NCI-H2227 (cell line): Measurements from ENCODE around the gene FAM9B.
A peak's percentile ranks its signal among the peaks of the same experiment; 100 is the strongest.
"Not testable (repeated sequence)": the region's sequence is repeated elsewhere in the genome, so short reads cannot be mapped to it uniquely, and the experiment has no call there.

Source experiments
- DNase-seq: peaks from one replicate; lab custom pipeline; 2025; ENCODE audit not compliant: unreplicated experiment; lab: John Stamatoyannopoulos, UW

The FAM9B gene

DNA sequence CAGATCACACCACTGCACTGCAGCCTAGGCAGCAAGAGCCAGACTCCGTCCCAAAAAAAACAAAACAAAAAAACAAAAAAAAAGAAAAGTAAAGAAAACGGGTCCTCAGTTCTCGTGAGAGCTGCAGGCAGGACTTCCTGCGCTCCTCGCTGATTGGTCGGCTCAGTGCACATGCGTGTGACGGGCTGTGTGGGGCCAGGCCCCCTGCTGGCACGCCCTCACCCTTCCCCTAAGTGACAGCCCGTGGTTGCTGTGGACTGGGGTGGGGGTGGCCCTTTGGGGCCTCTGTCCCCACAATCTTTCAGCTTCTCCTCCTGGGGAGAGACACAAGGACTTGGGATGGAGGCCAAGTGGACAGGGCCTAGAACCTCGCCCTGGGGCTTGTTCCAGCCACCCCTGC lies at the start of gene FAM9B:
Gene FAM9B, minus strand, starts transcription at position 139 of the 400 bp plus-strand sequence. CDS start 1,141 bp downstream, outside the sequence.
- DNase-seq, result no peak

DNA sequence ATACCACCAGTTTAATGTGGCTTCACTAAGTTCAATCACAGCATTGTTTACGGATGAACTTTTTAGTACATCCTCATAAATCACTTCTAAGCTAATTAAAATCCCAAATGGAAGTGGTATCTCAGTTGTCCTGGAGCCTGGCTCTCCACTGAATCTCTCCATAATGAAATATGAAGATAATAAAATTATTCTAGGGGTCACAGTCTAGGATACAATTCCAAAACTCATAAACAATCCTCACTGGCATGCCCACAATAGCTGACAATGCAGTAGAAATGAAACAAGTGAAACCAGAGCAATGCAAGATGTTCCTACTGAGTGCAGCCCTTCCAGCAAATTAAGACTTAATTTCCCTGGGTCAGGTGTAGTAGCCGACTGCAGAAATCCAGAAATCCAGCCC lies 47.3 kb upstream of the FAM9B start:
- DNase-seq, result no peak

DNA sequence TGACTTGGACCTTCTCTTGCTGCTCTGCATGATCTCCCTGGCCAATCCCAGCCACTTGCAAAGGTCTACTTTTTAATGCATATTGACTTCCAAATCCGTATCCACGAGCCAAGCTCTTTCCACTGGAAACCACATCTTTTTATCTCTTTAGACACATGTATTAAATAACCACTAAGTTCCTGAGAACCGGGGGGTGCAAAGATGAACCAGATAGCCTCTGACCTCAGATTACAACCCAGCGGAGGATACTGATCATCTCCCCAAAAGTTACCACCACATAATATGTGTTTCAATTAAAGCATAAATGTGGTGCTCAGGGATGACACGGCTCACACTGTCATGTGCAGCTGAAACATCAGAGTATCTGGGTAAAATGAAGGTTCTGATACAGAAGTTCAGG lies 40.4 kb upstream of the FAM9B start:
- no peak for DNase-seq

DNA sequence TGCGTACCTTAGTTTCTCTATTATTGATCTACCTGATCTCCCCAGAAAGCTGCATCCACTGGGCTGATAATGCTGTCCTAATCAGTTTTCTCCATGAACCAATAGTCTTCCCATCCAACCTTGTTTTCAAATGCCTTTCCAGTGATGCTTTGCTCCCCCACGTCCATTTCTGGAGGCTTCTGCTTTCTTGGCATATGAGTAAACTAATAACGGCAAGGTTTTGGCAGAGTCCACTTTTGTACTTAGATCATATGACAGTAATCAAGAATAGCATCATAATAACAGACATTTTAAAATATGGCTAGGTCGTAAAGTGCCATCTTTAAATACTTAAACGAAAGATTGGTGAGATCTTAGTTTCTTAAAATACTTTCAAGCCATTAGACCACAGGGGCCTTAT lies 38.4 kb upstream of the FAM9B start:
- no peak for DNase-seq

DNA sequence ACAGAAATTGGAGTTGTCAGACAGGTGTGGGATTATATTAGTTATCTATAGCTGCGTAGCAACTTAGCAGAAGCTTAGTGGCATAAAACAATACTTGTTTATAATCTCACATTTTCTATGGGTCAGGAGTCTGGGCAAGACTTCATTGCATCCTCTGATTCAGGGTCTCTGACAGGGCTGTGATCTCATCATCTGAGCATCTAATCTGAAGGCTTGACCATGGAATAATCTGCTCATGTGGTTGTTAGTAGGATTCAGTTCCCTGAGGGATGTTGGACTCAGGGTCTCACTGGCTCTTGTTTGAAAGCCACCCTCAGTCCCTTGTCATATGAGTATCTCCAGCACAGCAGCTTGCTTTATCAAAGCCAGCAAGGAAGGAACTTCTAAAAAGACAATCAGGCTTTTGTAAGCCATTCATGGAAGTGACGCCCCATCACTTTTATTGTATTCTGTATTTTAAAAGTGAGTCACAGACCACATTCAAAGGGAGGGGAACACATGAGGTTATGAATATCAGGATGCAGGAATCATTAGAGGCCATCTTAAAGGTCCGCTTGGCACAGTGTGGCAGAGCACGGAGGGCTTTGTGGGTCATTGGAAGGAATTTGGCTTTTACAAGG lies 37.2 kb upstream of the FAM9B start:
- DNase-seq, result no peak

DNA sequence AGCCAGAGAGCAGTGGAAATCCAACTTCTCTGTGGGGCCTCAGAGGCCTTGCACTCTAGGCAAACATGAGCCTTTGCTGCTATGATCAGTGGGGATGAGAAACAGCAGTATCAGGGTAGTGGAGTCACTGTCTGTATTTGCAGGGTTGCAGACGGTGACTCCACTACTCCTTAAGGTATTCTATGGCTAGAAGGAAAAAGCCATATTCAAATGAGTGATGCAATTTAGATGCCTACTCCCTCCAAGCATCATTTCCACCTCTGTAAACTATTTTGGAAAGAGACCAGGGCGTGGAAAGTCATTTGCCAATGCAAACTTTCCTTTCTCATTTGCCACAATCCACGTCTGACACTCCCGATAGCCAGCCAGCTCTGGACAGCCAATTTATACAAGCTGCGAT lies 35.6 kb upstream of the FAM9B start:
- DNase-seq, result no peak

DNA sequence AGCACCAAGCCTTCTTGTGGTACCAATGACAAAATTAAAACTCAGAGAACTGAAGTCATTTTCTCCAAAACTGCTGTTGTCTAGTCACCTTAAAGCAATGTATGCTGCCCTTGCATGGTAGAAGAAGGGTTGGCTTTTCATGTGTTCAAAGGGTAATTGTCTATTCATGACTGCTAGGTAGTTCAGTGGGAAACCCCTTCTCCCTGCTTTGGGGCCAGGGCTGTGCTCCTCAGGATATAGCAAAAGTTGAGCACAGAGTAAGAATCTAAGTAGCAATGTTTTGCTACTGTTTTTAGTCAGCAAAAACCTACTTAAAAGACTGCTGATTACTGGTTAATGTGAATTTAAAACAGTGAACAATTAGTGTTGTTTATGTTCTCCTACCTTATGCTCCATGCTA lies 30.8 kb upstream of the FAM9B start:
- no peak for DNase-seq

DNA sequence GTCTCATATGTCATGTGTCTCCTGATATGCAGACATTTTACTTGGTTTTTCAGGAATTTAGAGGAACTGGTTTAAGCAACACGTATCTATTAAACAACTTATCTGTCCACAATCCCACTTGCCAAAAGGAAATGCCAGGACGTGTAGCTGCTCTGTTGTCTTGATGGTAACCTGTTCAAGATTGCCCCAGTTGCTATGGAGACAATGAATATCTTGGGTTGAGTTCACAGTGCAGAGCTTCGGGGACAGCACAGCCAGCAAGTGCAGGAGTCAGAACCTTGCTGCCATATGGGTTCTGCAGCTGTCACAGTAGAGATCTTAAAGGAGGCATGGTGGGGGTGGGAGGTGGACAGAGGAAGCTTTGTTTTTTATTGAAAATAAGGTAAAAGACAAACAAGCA lies 28.7 kb upstream of the FAM9B start:
- peak; percentile 41 for DNase-seq

DNA sequence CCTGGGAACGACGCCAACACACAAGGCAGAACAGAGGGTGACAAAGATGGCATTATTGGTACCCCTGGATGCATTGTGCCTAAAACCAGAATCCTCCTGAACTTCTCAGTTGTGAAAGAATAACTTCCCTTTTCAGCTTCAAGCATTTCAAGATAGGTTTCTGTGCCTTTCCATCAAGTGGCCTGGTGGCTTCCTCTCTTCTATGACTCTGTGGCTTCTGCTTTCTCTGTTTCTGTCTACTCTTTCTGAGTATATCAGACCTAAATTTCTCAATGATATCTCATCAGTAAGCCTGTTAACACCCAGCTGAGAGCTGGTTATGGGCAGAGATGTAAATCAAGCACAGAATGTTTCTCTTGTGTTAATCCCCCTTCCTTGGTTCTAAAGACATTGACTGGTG lies 21.4 kb upstream of the FAM9B start:
- DNase-seq, result no peak

DNA sequence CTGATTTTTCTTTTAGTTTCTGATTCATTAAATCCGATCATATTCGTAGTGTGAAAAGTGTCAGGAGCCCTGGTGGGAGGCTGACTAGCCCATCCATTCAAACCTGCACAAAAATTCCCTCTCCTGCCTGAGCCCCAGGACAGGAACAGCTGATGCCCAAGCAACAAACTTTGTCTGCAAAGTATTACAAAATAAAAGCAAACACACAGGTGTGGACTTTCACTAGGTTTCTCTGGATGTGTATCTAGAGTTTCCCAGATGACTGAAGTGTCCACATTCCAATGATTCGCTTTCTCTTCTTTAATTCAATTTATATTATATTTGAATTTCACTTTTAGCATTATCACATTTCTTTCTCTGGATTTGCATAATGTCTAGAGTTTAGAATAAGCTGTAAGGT lies 18.2 kb upstream of the FAM9B start:
- no peak for DNase-seq

DNA sequence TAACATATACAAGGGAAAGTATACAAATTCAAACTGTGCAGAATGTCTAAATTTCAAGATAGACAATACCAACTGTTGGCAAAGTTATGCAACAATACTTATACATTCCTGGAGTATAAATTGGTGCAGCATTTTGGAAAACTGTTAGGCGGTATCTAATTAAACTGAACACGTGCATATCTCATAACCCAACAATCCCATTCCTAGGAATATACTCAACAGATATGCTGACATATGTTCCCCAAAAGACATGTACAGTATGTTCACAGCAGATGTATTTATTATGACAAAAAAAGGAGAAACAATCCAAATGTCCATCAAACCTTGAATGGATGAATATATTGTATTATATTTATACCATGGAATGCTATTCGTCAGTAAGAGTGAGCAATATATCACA lies 16.4 kb upstream of the FAM9B start:
- DNase-seq, result no peak

DNA sequence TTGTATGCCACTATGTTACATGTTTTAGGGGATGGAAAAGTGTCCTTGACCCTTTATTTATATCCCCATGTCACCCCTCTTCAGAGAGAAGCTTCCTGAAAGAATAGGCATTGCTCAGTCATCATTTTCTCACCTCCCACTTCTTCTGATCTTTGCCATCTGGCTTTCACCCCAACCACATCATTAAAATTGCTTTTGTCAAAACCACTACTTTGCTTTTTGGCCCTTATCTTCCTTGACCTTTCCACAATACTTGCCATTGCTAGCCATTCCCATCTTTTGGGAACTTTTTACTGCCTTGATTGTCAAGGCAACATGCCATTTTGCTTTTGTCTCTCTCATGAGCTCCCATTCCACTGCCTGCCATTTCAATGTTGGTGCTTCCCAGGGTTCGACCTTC lies 14.9 kb upstream of the FAM9B start:
- DNase-seq, result no peak

DNA sequence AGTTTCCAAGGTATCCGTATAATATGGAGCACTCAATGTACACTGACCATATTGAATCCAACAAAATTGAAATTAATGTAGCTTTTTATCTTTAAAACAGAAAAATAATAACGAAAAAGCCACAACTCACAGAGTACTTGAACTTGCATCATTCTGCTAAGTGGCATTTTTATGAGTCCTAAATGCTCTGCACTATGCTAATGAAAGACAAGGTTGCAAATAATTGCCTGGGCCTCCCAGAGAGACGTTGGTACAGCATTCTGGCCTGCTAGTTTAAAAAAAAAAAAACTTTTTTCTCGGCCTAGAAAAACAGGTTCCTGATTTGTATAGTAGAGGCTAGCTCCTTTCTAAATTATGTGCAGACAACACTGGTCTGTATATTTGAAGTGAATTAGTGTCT lies 4.3 kb upstream of the FAM9B start:
- no peak for DNase-seq

DNA sequence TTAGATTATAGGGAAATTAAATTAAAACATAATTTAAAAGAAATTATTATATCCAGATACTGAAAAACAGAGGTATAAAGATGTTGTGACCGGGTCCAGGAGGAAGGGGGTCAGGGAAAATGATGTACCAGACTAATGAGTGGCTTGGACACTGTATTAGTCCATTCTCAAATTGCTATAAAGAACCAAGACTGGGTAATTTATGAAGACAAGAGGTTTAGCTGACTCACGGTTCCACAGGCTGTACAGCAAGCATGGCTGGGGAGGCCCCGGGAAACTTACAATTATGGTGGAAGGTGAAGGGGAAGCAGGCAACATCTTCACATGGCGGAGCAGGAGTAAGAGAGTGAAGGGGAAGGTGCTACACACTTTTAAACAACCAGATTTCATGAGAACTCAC lies 3.4 kb upstream of the FAM9B start:
- peak; percentile 13 for DNase-seq

DNA sequence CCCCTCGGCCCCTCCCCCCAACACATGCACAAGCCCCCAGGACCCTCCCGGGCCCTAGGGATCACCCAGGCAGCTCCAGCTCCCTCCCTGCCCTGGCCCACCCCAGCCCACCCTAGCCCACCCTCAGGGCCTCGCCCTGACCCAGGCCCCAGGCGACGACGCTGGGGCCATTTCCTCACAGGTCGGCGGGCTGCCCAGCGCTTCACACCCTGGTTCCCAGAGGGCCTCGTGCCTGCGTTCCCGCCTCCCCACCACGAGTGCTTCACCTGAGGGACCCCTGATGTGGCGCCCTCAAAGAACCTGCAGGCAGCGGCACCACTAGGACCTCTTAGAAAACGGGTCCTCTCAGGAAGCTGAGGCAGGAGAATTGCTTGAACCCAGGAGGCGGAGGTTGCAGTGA lies 341 bp downstream of the FAM9B start:
- no peak for DNase-seq

DNA sequence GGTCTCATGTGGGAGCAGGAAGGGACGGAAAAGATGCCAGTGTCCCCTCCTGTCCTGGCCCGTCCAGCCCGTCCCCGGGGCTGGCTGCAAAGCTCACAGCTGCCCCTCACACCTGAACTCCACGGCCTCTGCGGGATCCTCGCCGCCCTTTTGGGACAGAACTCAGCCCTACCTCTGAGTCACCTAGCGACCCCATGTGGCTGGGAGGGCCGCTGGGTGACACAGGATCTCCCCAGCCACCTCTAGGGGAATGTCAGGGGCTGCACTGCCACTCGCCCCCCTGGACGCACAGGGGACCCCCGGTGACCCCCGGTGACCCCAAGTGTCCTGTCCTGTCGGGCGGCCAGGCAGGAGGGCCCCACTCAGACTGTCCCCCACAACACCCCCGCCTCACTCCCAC lies 748 bp downstream of the FAM9B start:
- DNase-seq, result no peak

DNA sequence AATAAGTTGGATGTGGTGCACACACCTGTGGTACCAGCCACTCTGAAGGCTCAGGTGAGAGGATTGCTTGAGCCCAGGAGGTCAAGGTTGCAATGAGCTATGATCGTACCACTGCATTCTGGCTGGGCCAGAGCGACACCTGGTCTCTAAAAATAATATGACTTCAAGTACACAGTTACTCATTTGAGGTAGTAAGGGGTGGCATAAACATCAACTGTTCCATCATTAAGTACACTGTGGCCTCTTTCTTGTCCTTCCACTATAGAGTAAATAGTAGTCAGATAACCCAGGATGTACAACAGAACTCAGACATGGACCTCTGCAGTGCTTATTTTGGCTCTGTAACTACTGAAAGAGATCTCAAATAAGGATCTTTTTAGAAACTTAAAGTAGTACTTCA lies 10.6 kb downstream of the FAM9B start:
- DNase-seq, result no peak

DNA sequence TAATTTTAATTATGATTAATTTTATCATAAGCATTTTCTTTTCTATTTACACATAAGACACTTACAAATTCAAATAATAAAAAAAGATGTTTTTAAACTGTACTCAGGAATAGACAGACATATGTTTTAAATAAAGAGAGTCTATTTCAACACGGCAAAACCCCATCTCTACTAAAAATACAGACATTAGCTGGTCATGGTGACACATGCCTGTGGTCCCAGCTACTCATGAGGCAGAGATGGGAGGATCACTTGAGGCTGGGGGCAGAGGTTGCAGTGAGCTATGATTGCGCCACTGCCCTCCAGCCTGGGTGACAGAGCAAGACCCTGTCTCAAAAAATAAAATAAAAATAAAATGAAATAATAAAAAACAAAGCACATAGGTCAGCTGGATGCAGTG lies 14.8 kb downstream of the FAM9B start:
- no peak for DNase-seq

DNA sequence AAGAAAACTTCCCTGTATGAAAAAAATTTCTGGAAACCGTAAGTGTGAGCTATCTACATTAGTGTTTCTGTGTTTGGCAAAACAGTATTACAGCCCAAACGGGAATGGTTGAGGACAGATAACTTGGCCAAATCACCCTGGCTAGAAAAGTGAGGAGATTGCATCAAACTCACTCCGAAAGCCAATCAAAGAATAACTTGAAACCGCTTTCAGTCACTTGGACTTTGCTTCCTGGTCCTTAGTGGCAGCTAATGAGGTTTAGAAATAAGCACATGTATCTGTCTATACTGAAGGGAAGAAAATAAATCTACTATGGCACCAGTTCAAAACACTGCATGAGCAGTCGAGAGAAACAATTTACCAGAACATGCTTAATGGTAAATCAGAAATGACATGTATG lies 15.6 kb downstream of the FAM9B start:
- DNase-seq, result not testable (repeated sequence)

DNA sequence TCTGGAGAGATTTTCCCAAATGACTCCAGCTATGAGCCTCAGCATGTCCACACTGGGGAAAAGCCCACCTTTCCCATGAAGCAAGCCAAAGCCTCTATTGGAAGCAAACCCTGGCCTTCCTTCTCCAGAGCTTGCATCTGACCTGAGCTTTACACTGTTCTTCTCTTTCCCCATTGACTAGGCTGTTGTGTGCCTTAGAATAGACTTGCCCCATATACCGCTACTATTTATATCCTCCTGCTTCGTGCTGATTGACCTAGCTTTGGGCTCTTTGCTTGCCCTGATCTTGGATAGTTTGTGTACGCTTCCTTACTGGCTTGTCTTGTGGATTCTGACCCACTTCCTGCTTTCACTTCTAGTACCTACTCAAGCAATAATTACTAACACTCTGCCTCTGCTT lies 30.9 kb downstream of the FAM9B start:
- no peak for DNase-seq

DNA sequence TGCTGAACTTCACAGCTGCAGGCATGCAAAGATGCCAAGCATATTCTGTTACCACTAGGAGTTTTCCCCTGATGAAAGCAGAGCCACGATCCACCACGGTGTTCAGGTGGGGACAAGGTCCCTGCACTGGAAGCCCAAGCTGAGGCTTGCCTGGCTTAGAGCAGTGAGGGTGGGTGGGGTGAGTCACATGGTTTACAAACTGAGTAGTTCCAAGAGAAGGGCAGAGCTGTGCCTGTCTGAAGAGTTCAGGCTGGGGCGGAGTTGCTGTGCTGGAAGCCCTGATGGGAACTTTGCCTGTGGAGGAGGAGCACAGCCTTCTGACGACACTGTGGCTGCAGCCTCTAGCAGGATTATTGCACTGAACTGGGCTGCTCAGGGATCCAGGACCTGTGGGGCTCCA lies 45.5 kb downstream of the FAM9B start:
- peak; percentile 25 for DNase-seq

DNA sequence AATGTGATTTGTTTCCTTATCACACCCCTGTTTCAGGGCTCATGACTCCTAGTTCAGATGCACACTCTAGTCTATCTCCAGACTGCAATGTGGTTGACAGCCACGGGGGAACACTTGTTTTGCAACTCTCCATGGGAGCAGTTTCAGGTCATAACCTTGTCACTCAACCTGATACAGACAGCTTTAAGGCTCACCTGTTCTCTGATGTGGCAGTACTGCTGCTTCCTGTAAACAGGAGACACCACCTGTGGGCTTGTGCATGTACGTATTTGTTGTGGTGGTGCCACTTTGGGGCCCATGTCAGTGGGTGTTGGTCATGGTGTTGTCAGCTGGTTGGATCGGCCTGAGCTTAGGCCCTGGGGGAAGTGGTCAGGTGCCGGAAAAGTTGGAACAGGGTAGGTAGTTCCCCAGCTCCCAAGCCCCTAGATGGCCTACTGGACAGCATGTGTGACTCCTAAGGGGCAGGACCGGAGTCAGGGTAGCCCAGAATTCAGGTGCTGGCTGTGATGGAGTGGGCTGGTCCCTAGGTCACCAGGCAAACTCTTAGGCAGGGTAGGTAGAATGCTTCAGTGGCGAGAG lies 46.2 kb downstream of the FAM9B start:
- DNase-seq, result no peak

DNA sequence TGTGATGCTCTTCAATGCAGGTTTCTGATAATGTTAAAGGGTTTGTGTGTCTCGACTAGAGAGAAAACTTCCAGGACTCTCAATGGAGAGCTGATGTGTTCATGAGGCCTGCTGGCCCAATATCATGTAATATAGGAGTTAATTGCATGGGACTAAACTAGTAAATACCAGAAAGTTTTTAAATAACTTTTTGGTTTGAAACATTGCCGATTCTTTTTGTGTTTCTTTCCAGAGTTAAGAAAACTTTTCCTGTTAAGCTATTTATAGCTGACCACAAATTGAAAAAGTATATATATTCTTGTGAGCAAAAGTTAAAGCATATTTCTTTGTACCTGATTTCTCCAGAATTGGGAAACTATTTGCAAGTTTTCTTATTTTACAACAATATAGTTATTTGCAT lies 49.7 kb downstream of the FAM9B start:
- no peak for DNase-seq
